NT2/D1 (cell line): ENCODE results near the gene MAN1A2.

Experiments used
- SUZ12 ChIP-seq: IDR thresholded peaks from 2 replicates; pipeline ENCODE4 v1.6.1; 2011; ENCODE audit not compliant: insufficient read length, insufficient read depth; ENCODE audit errors: extremely low read depth
- YY1 ChIP-seq: IDR thresholded peaks from 2 replicates; pipeline ENCODE4 v1.6.1; 2011; ENCODE audit not compliant: insufficient read length, insufficient read depth

DNA sequence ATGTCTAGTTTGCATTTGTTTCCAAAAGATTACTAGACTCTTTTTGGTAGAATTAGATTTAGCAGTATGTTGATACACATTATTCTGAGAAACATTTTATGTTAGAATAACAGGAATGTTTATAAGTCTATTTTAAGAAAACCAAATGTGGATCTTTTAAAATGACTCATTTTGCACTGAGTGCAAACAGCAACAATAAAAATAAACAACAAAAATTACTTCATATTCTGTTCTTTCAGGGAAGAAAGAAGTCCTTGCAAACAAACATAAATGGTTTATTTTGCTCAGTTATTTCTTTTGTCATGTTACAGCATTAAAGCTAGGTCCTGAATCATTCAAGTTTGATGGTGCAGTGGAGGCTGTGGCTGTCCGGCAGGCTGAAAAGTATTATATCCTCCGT lies 131.8 kb downstream of the MAN1A2 start:
- TF ChIP-seq YY1, result no peak
- no peak for TF ChIP-seq SUZ12
